ENCODE measurements around the gene SEMA5A. TPM values are rescaled to one million over a fixed set of nuclear protein-coding genes. Genes with fewer than 3 reads are reported as not detected.

The SEMA5A gene
- total RNA-seq, 1 donor from 2014 or later = 9.3 TPM

DNA sequence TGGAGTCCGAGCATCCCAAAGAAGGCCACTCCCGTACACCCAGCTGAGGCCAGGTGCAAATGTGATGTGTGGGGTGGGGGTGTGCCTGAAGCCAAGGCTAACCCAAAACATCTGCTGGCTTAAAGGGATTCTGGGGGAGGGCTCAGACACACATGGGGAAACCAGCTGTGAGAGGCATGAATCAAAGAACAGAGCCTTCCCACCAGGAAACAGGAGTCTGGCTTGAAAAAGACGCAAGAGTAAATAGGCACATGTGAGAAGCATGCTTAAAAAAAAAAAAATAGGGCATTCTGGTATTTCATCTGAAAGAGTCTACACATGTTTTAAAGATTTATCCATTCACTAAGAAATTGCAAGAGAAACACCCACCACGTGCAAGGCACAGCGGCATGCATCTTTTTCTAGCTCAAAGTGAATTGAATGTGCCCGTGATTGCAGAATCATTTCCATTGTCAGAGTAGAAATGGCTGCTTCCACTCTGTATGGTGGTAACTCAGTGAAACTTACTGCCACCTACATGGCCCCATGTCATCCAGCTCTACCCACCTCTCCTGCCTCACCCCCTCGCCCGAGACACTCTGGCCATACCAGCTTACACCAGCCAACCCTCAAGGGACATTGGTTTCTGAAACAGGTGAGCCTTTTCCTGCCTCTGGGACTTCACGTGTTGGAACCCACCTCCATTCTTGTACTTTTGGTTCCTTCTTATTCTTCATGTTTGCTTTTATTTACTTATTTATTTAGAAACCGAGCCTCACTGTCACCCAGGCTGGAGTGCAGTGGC is 71.5 kb downstream of the SEMA5A start:
- Histone ChIP-seq H3K27ac (no peak overlapping the region), H3K4me3 (no peak overlapping the region), H3K36me3 (no peaks in the 10 kb centered on the region), H3K4me1 (no peaks in the 10 kb centered on the region), H3K27me3 (no peaks in the 10 kb centered on the region), H3K9me3 (peaks cover 9% of the 10 kb centered on the region)
- no peak for DNase-seq (ENCODE audit: extremely low spot score in 2 of 2)
- intact Hi-C loops (cut with DNase I) = no loop called here
- no peak for TF ChIP-seq POLR2A (IDR thresholded peaks at IDR 0.05)
- no peak for TF ChIP-seq CTCF (IDR thresholded peaks at IDR 0.05)
- no peak for TF ChIP-seq POLR2AphosphoS5 (IDR thresholded peaks at IDR 0.05; ENCODE audit: insufficient read depth in 1 of 2, low read depth in 1 of 2)

DNA sequence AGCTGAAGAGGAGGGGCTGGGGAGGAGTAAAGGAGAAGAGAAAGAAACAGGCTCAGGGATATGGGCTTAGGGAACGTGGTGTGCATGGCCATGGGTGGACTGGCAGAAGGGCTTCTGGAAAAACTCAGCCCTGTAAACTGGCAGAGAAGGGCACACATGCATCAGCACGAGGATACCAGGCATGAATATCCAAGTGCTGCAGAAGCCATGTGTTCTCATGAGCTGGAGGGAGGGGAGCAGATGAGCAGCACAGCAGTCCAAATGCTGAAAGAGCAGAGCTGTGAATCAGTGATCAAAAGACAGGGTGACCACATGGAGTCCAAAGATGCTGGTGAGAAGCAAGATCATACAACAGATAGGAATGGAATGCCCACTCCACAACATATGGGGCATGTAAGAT is 72.3 kb downstream of the SEMA5A start:
- DNase-seq (ENCODE audit: extremely low spot score in 2 of 2) = no peak
- TF ChIP-seq CTCF (IDR thresholded peaks at IDR 0.05) = no peak
- no peak for TF ChIP-seq POLR2A (IDR thresholded peaks at IDR 0.05)
- TF ChIP-seq POLR2AphosphoS5 (IDR thresholded peaks at IDR 0.05; ENCODE audit: insufficient read depth in 1 of 2, low read depth in 1 of 2) = no peak
- Histone ChIP-seq H3K9me3 (peaks cover 9% of the 10 kb centered on the region), H3K4me3 (no peak overlapping the region), H3K27me3 (no peaks in the 10 kb centered on the region), H3K36me3 (no peaks in the 10 kb centered on the region), H3K27ac (no peak overlapping the region), H3K4me1 (no peaks in the 10 kb centered on the region)
- intact Hi-C loops (cut with DNase I) = no loop called here

DNA sequence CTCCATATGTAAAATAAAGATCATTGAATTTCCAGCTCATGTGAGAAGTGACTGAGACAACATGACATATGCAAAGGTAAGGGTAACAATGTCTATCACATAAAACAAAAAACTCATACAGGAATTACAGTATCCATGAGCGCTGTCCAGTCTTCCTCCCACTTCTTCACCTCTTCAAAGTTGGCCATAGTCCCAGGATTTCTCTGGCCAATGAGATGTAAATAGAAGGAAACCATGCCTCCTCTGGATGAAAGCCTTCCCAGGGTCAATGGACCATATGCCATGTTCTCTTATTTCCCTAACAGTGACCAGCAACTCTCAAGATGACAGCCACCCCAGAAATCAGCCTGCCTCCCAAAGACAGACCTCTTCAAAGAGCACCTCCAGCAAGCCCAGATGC is 75.5 kb downstream of the SEMA5A start:
- Histone ChIP-seq H3K4me3 (no peak overlapping the region), H3K9me3 (no peaks in the 10 kb centered on the region), H3K4me1 (peaks cover 15% of the 10 kb centered on the region), H3K27me3 (no peaks in the 10 kb centered on the region), H3K27ac (no peak overlapping the region), H3K36me3 (no peaks in the 10 kb centered on the region)
- intact Hi-C loops (cut with DNase I) = no loop called here
- DNase-seq (ENCODE audit: extremely low spot score in 2 of 2) = no peak
- TF ChIP-seq CTCF (IDR thresholded peaks at IDR 0.05) = no peak
- no peak for TF ChIP-seq POLR2A (IDR thresholded peaks at IDR 0.05)
- TF ChIP-seq POLR2AphosphoS5 (IDR thresholded peaks at IDR 0.05; ENCODE audit: insufficient read depth in 1 of 2, low read depth in 1 of 2) = no peak

DNA sequence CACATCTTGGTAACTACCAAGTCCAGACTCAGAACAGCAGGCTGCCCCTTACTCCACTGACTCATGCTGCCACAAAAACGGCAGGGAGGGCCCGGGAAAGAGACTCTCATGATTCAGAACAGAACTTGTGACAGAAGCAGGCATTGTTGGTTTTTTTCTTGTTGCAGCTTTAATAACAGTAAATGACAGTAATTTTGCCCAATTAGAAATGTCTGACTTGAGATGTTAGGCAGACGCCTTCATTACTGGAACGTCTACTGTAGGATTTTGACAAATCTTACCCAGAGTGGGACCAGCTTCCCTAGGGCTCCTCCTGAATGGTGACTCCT is 77.9 kb downstream of the SEMA5A start:
- Histone ChIP-seq H3K27me3 (no peaks in the 10 kb centered on the region), H3K4me3 (no peak overlapping the region), H3K4me1 (peaks cover 15% of the 10 kb centered on the region), H3K9me3 (no peaks in the 10 kb centered on the region), H3K36me3 (no peaks in the 10 kb centered on the region), H3K27ac (peak overlapping the region; percentile 47)
- no peak for DNase-seq (ENCODE audit: extremely low spot score in 2 of 2)
- TF ChIP-seq POLR2AphosphoS5 (IDR thresholded peaks at IDR 0.05; ENCODE audit: insufficient read depth in 1 of 2, low read depth in 1 of 2) (no peak), CTCF (IDR thresholded peaks at IDR 0.05) (no peak)
- intact Hi-C loops (cut with DNase I) = no loop called here

DNA sequence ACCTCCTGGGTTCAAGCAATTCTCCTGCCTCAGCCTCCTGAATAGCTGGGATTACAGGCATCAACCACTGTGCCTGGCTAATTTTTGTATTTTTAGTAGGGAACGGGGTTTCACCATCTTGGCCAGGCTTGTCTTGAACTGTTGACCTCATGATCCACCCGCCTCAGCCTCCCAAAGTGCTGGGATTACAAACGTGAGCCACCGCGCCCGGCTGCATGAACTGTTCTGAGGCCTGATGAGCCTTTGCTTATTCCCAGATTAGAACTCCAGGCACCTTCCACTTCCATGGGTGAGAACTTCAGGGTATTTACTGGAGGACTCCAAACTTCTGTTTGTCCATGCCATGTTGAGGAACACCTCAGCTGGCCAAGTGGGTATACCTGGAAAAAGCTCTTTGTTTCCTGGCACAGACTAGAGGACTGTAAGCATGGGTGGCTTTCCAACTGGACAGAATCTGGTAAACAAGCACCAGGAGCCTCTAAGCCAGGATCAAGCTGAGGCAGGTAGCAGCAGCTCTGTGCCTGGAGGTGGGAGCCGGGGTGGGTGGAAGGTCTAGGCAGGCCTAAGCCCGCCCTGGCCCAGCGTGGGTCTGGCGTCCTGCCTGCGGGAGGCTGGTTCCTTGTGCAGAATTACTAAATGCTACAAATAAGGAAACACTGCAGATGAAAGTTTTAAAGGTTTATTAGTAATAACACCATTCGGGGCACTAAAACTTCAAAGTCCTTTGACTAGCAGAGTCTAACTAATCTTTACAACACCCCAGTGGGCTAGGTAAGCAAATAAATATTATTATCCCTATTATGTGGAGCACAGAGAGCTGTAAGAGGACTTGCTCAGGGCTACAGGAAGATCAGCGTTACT is 78.4 kb downstream of the SEMA5A start:
- intact Hi-C loops (cut with DNase I) = no loop called here
- Histone ChIP-seq H3K4me3 (no peak overlapping the region), H3K9me3 (no peaks in the 10 kb centered on the region), H3K4me1 (peaks cover 15% of the 10 kb centered on the region), H3K27me3 (no peaks in the 10 kb centered on the region), H3K36me3 (no peaks in the 10 kb centered on the region), H3K27ac (peak overlapping the region; percentile 47)
- DNase-seq (ENCODE audit: extremely low spot score in 2 of 2) = no peak
- TF ChIP-seq POLR2AphosphoS5 (IDR thresholded peaks at IDR 0.05; ENCODE audit: insufficient read depth in 1 of 2, low read depth in 1 of 2) (peak in 1 of 2 donors; percentile 34), POLR2A (IDR thresholded peaks at IDR 0.05) (no peak)
